Nephron progenitor cell (in vitro differentiated cells): ENCODE measurements around the gene NDUFS6.
A peak's percentile ranks its signal among the peaks of the same experiment; 100 is the strongest.

Experiments used
- DNase-seq: peaks from one replicate; pipeline ENCODE4 v3.0.0; 2021
- H3K27ac Mint-ChIP-seq: 2 replicates; pipeline ENCODE4 v1.8.0; 2021; ENCODE audit warnings: mild to moderate bottlenecking, moderate library complexity, mixed read lengths
- H3K27me3 Mint-ChIP-seq: 2 replicates; pipeline ENCODE4 v1.8.0; 2021; ENCODE audit warnings: mild to moderate bottlenecking, low read depth, mixed read lengths; ENCODE audit not compliant: poor library complexity
- H3K36me3 Mint-ChIP-seq: 2 replicates; pipeline ENCODE4 v1.8.0; 2021; ENCODE audit warnings: low read depth, mixed read lengths
- H3K4me1 Mint-ChIP-seq: 2 replicates; pipeline ENCODE4 v1.8.0; 2021; ENCODE audit warnings: mixed read lengths
- H3K4me3 Mint-ChIP-seq: 2 replicates; pipeline ENCODE4 v1.8.0; 2021; ENCODE audit warnings: mild to moderate bottlenecking, moderate library complexity, mixed read lengths
- H3K9me3 Mint-ChIP-seq: 2 replicates; pipeline ENCODE4 v1.8.0; 2021; ENCODE audit warnings: mild to moderate bottlenecking, moderate library complexity, mixed read lengths
- TF ChIP-seq, protein P1 (sequence below): fragments of 200-600 bp; sonication (generic); IDR thresholded peaks from 2 replicates; pipeline ENCODE4 v1.5.0; 2021; ENCODE audit warnings: antibody characterized with exemption

The NDUFS6 gene

DNA sequence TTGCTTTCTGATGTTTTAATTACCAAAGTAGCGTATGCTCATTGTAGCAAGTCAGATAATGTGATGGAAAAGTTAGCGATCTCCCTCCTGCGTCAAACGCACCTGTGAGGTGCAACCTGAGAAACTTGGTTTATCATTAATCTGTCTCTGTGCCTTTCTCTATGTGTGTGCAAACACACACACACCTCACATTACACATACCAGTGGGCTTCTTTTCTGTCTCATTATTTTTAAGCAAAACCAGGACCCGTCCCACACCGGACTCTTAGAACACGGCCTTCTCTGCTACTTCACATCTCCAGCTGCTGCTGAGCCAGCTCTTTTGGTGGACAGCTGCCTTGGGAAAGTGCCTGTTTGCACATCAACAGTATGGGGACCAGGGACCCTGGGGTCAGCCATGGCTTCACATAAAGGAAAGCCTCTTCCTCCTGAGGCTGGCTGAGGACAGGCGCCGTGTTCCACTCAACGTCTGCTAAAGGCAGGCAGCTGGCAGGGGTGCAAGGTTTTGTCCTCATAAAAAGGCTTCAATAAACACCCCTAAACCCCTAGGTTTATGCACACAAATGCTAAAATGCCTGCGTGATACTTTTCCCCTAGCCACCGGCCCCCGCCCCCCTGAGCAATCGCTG, 45.8 kb upstream of the NDUFS6 start:
- TF ChIP-seq, protein P1, sequence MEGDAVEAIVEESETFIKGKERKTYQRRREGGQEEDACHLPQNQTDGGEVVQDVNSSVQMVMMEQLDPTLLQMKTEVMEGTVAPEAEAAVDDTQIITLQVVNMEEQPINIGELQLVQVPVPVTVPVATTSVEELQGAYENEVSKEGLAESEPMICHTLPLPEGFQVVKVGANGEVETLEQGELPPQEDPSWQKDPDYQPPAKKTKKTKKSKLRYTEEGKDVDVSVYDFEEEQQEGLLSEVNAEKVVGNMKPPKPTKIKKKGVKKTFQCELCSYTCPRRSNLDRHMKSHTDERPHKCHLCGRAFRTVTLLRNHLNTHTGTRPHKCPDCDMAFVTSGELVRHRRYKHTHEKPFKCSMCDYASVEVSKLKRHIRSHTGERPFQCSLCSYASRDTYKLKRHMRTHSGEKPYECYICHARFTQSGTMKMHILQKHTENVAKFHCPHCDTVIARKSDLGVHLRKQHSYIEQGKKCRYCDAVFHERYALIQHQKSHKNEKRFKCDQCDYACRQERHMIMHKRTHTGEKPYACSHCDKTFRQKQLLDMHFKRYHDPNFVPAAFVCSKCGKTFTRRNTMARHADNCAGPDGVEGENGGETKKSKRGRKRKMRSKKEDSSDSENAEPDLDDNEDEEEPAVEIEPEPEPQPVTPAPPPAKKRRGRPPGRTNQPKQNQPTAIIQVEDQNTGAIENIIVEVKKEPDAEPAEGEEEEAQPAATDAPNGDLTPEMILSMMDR: no peak
- Mint-ChIP-seq H3K4me3 (no peak overlapping the region), H3K9me3 (peaks cover 20% of the 10 kb centered on the region), H3K36me3 (no peaks in the 10 kb centered on the region), H3K27ac (no peak overlapping the region), H3K4me1 (peaks cover 31% of the 10 kb centered on the region), H3K27me3 (peaks cover 16% of the 10 kb centered on the region)
- DNase-seq: peak; percentile 1

DNA sequence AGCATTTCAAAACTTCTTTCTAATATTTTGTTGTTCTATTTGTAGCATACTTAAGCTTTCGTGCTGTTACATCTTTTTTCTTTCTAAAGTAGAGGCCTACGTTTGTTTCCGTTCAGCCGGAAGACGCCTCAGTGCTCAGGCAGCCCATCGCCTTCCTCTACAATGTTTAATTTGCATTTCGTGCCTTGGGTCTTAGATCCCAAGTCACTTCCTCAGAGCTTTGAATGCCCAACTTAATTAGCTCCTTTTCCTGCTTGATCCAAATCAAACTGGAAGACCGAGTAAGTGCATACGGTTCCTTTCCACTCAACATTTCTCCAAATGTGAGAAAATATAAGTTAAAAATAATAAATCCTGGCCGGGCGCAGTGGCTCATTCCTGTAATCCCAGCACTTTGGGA, 44.7 kb upstream of the NDUFS6 start:
- H3K4me1 Mint-ChIP-seq: peaks cover 35% of the 10 kb centered on the region

DNA sequence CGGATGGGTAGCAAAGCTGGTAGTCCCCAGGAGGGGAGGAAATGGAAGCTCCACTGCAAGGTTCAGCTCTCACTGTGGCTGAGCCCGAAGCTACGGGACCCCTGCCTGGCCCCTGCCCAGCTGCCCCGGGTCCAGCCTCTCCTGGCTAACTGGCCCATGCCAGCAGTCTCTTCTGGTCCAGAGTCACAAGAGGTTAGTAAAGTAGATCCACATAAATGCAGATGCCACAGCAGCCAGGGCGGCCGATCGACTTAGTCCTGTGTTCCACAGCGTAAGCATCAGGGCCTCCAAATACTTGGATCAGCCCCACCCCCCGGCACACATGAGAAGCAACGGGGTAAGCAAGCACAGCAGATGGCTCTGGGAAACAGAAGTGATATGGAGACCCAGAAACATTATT, 43.7 kb upstream of the NDUFS6 start:
- TF ChIP-seq, protein P1: no peak
- no peak overlapping the region for H3K4me3 Mint-ChIP-seq
- H3K36me3 Mint-ChIP-seq: no peaks in the 10 kb centered on the region
- H3K4me1 Mint-ChIP-seq: peaks cover 36% of the 10 kb centered on the region
- H3K9me3 Mint-ChIP-seq: peaks cover 20% of the 10 kb centered on the region
- H3K27me3 Mint-ChIP-seq: peaks cover 13% of the 10 kb centered on the region
- no peak overlapping the region for H3K27ac Mint-ChIP-seq
- no peak for DNase-seq

More for the DNA sequence above, 44.7 kb upstream of the NDUFS6 start:
- TF ChIP-seq, protein P1: no peak
- no peaks in the 10 kb centered on the region for H3K36me3 Mint-ChIP-seq
- no peak for DNase-seq
- peaks cover 8% of the 10 kb centered on the region for H3K27me3 Mint-ChIP-seq
- H3K4me3 Mint-ChIP-seq: no peak overlapping the region
- H3K27ac Mint-ChIP-seq: no peak overlapping the region
- peaks cover 20% of the 10 kb centered on the region for H3K9me3 Mint-ChIP-seq

DNA sequence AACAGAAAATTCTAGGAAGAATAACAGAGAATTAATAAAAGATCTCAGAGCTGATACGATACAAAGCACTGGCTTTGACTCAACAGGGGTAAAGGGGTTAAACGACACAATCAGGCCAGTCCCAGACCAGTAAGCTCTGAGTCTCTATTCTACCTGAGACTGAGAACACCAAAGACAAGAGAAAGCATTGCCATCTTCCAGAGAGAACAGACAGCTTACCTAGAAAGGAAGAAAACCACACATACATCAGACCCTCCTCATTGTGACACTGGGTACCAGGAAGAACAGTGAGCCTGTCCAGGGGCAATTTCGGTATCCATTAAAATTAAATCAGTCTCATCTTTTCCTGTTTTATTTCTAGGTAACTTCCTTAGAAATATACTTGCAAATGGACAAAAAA, 42.6 kb upstream of the NDUFS6 start:
- TF ChIP-seq, protein P1: no peak
- Mint-ChIP-seq H3K27me3 (peaks cover 19% of the 10 kb centered on the region), H3K27ac (no peak overlapping the region), H3K4me1 (peaks cover 37% of the 10 kb centered on the region), H3K36me3 (no peaks in the 10 kb centered on the region), H3K9me3 (peaks cover 20% of the 10 kb centered on the region), H3K4me3 (no peak overlapping the region)
- DNase-seq: no peak

DNA sequence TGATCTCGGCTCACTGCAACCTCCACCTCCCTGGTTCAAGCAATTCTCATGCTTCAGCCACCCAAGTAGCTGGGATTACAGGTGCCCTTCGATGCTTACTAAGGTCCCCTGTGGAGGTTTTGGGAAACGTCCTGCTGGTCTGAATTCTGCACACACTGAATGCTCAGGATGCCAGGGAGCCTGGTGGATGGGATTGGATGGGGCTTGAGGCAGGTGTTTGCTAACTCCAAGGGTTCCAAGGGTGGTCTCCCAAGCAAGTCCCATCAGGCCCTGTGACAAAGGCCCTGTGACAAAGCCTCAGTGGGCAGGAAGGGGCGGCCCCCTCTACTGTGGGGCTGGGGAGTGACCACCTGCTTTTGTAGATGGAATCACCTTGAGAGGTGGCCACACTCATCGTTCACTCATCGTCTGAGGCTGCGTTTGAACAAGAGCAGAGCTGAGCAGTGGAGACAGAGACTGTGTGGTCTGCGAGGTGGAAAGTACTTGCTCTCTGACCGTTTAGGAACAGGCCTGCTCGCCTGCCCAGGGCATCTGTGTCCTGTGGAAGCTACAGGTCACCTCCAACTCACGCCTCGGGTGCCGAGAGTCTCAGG, 41.7 kb upstream of the NDUFS6 start:
- no peak overlapping the region for H3K27ac Mint-ChIP-seq
- no peak overlapping the region for H3K4me3 Mint-ChIP-seq
- TF ChIP-seq, protein P1: no peak
- H3K9me3 Mint-ChIP-seq: peaks cover 20% of the 10 kb centered on the region
- no peaks in the 10 kb centered on the region for H3K36me3 Mint-ChIP-seq
- H3K4me1 Mint-ChIP-seq: peaks cover 40% of the 10 kb centered on the region
- peaks cover 18% of the 10 kb centered on the region for H3K27me3 Mint-ChIP-seq
- DNase-seq: no peak

DNA sequence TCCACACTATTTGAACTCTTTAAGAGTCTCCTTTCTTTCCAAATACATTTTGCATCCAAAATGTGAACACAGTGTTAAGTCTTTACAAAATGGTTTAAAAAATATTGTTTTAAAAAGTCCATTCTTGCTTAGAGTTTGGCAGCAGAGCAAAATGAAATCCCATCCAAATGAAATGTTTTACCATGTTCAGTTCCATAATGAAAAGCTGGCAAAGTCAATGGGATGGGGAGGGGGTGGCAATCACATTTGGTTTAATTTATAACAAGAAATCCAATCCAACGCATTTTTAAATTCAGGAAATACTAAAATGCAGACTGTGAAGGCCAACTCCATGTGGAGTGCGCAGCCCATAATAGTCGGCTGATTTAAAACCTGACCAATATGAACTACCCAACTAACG, 41.0 kb upstream of the NDUFS6 start:
- no peak for DNase-seq
- TF ChIP-seq, protein P1: no peak
- peaks cover 20% of the 10 kb centered on the region for H3K27me3 Mint-ChIP-seq
- no peak overlapping the region for H3K27ac Mint-ChIP-seq
- no peak overlapping the region for H3K4me3 Mint-ChIP-seq
- H3K36me3 Mint-ChIP-seq: no peaks in the 10 kb centered on the region
- H3K4me1 Mint-ChIP-seq: peaks cover 41% of the 10 kb centered on the region
- peaks cover 20% of the 10 kb centered on the region for H3K9me3 Mint-ChIP-seq
